ENCODE measurements around the gene DENND4B. TPM values are rescaled to one million over a fixed set of nuclear protein-coding genes. Genes with fewer than 3 reads are reported as not detected.

The DENND4B gene
- total and polyA plus RNA-seq, 4 donors, result 9.7 to 27.2 (median 11.6) TPM

DNA sequence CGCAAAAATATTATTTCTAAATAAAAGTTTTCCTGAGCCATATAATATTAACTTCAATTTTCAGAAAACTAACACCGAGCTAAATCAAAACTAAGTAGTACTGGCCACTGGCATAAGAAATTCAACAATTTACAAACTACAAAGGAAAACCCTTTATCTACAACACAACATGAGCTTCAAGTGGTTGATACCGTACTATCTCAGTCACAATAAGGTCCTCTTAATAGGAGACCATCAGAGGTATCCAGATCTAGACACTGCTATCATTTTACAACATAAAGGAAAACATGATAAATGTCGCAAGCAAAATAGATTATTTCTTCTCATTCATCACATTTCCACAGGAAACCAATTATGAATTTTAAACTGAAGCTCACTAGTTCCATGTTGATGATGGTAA is 63.3 kb downstream of the DENND4B start (continued):
- TF ChIP-seq CTCF (IDR thresholded peaks at IDR 0.05; ENCODE audit: low read depth, low read length, missing input control) (no peak), NR2F2 (IDR thresholded peaks at IDR 0.05) (no peak), ZBTB33 (IDR thresholded peaks at IDR 0.05) (no peak)

DNA sequence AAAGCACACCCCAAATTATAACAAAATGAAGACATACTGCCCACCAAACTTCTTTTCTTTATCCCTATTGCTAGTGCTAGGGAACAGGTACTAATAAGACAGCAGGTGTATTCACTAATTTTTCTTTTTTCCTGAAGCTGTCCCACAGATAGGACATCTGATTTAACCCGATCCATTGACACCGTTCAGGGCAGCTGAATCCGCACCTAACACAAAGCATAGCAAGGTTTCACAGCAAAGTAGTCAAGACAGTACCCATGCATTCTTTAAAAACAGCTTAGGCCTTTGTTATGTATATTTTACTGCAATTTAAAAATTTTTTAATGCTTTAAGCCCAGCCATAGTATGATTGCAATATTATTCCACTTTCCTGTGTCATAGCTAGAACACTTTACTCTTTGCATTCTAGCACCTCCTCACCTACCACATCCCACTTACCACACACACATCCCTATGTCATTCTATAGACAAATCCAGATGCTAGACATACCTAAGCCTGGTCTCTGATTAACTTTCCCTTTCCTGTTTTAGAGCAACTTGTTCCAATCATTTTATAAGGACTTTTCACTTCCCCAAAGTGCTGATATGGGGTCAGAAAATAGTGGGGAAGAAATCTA is 64.1 kb downstream of the DENND4B start:
- Histone ChIP-seq H3K27me3 (ENCODE audit: control insufficient read depth in 4 of 4, insufficient read depth in 4 of 4, low read length in 3 of 4) (no peaks in the 10 kb centered on the region), H3K9ac (ENCODE audit: low read depth in 1 of 2, low read length in 2 of 2) (no peak overlapping the region), H3K27ac (ENCODE audit: low read depth in 1 of 2, low read length in 2 of 2) (no peak overlapping the region), H3K36me3 (ENCODE audit: control insufficient read depth in 4 of 4, insufficient read depth in 3 of 4, low read depth in 1 of 4, low read length in 3 of 4) (no peaks in the 10 kb centered on the region), H3K4me1 (ENCODE audit: control insufficient read depth in 4 of 4, insufficient read depth in 4 of 4, low read length in 3 of 4) (peaks cover 0 to 6% (median 4%) of the 10 kb centered on the region in 4 donors), H3K9me3 (ENCODE audit: control insufficient read depth in 4 of 4, low read length in 3 of 4) (no peaks in the 10 kb centered on the region), H3K4me3 (ENCODE audit: low read depth in 1 of 3, low read length in 3 of 3) (no peak overlapping the region)
- WGBS, result 90% methylated on average over 3 of the region's 3 CpGs
- TF ChIP-seq, protein P1, sequence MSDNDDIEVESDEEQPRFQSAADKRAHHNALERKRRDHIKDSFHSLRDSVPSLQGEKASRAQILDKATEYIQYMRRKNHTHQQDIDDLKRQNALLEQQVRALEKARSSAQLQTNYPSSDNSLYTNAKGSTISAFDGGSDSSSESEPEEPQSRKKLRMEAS (IDR thresholded peaks at IDR 0.05), result no peak
- TF ChIP-seq RXRA (IDR thresholded peaks at IDR 0.05) (no peak), YY1 (IDR thresholded peaks at IDR 0.05) (no peak), RAD21 (IDR thresholded peaks at IDR 0.05) (no peak), CTCF (IDR thresholded peaks at IDR 0.05; ENCODE audit: low read depth, low read length, missing input control) (no peak), JUND (IDR thresholded peaks at IDR 0.05) (no peak), TAF1 (conservative IDR thresholded peaks at IDR 0.05) (no peak), GABPA (IDR thresholded peaks at IDR 0.05 in 1 of 2, conservative IDR thresholded peaks at IDR 0.05 in 1 of 2) (no peak), EGR1 (IDR thresholded peaks at IDR 0.05; ENCODE audit: low read depth in 2 of 2) (no peak), SP1 (IDR thresholded peaks at IDR 0.05) (no peak), FOXA1 (IDR thresholded peaks at IDR 0.05) (no peak), ZBTB33 (IDR thresholded peaks at IDR 0.05) (no peak), REST (IDR thresholded peaks at IDR 0.05) (no peak)
- TF ChIP-seq, protein P2, sequence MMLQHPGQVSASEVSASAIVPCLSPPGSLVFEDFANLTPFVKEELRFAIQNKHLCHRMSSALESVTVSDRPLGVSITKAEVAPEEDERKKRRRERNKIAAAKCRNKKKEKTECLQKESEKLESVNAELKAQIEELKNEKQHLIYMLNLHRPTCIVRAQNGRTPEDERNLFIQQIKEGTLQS (IDR thresholded peaks at IDR 0.05), result no peak
- DNase-seq (ENCODE audit: low spot score), result no peak
